GM19240 (cell line): ENCODE data around the gene EEFSEC.

Source experiments
- DNase-seq: peaks from one replicate; pipeline ENCODE4 v3.0.0; 2011; ENCODE audit warnings: low spot score; ENCODE audit not compliant: insufficient read length

Gene EEFSEC

GRCh38 chr3:128313935-128314334 is 160.7 kb downstream of the EEFSEC start:
- no peak for DNase-seq

GRCh38 chr3:128315313-128315712 is 162.0 kb downstream of the EEFSEC start:
- DNase-seq: no peak

GRCh38 chr3:128316481-128316891 is 163.2 kb downstream of the EEFSEC start:
- no peak for DNase-seq

GRCh38 chr3:128317101-128317697 is 163.9 kb downstream of the EEFSEC start:
- DNase-seq: no peak

- no peak for DNase-seq
Observed at GRCh38 chr3:128317698-128318231, 164.5 kb downstream of the EEFSEC start.

GRCh38 chr3:128318275-128318941 is 165.1 kb downstream of the EEFSEC start:
- no peak for DNase-seq

- no peak for DNase-seq
Observed at GRCh38 chr3:128319107-128319506, 165.8 kb downstream of the EEFSEC start.

- DNase-seq: no peak
Observed at GRCh38 chr3:128319741-128320141, 166.5 kb downstream of the EEFSEC start.

- DNase-seq: no peak
Observed at GRCh38 chr3:128320551-128321340, 167.5 kb downstream of the EEFSEC start.

- DNase-seq: no peak
Observed at GRCh38 chr3:128321418-128321817, 168.1 kb downstream of the EEFSEC start.

GRCh38 chr3:128322030-128323022 is 169.0 kb downstream of the EEFSEC start:
- DNase-seq: no peak

GRCh38 chr3:128323206-128324081 is 170.2 kb downstream of the EEFSEC start:
- no peak for DNase-seq

GRCh38 chr3:128324911-128325592 is 171.8 kb downstream of the EEFSEC start:
- no peak for DNase-seq

- DNase-seq: no peak
Observed at GRCh38 chr3:128326051-128326823, 173.0 kb downstream of the EEFSEC start.

- no peak for DNase-seq
Observed at GRCh38 chr3:128327606-128328031, 174.3 kb downstream of the EEFSEC start.

GRCh38 chr3:128328546-128329458 is 175.5 kb downstream of the EEFSEC start:
- DNase-seq: no peak

GRCh38 chr3:128329491-128330213 is 176.4 kb downstream of the EEFSEC start:
- DNase-seq: no peak
